Liver (tissue), 2 donors: ENCODE data around the gene ANAPC10.

Source experiments
- RAD21 ChIP-seq, 2 donors: IDR thresholded peaks; 2 replicates each; pipeline ENCODE4 v1.6.1; 2016; ENCODE audit warnings: antibody characterized with exemption in 2 of 2, mild to moderate bottlenecking in 2 of 2
- TF ChIP-seq, protein P1 (sequence below): IDR thresholded peaks from 2 replicates; pipeline ENCODE4 v1.6.1; 2016; ENCODE audit warnings: antibody characterized with exemption, mild to moderate bottlenecking
- donor health status: healthy.

DNA sequence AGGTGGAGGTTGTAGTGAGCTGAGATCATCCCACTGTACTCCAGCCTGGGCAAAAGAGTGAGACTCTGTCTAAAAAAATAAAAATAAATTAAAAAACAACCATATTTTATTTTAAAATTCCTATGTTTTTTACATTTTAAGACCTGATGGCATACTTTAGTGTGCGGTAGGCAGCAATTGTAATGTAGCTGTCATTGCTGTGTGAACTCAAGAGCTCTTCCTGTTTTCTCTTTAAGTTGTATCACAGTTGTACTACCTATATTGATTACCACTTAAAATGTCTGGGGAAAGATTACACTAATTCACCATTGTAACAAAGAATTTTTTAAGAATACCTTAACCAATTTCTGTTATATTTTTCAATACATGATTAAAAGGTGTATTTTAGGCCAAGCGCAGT lies 27.4 kb upstream of the ANAPC10 start:
- no peak for TF ChIP-seq RAD21 (IDR thresholded peaks at IDR 0.05)
- TF ChIP-seq, protein P1, sequence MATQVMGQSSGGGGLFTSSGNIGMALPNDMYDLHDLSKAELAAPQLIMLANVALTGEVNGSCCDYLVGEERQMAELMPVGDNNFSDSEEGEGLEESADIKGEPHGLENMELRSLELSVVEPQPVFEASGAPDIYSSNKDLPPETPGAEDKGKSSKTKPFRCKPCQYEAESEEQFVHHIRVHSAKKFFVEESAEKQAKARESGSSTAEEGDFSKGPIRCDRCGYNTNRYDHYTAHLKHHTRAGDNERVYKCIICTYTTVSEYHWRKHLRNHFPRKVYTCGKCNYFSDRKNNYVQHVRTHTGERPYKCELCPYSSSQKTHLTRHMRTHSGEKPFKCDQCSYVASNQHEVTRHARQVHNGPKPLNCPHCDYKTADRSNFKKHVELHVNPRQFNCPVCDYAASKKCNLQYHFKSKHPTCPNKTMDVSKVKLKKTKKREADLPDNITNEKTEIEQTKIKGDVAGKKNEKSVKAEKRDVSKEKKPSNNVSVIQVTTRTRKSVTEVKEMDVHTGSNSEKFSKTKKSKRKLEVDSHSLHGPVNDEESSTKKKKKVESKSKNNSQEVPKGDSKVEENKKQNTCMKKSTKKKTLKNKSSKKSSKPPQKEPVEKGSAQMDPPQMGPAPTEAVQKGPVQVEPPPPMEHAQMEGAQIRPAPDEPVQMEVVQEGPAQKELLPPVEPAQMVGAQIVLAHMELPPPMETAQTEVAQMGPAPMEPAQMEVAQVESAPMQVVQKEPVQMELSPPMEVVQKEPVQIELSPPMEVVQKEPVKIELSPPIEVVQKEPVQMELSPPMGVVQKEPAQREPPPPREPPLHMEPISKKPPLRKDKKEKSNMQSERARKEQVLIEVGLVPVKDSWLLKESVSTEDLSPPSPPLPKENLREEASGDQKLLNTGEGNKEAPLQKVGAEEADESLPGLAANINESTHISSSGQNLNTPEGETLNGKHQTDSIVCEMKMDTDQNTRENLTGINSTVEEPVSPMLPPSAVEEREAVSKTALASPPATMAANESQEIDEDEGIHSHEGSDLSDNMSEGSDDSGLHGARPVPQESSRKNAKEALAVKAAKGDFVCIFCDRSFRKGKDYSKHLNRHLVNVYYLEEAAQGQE, result no peak
